Osteoblast (primary cell): ENCODE results near the gene ZBED4. TPM values are rescaled to one million over a fixed set of nuclear protein-coding genes. Genes with fewer than 3 reads are reported as not detected.

Experiments
- DNase-seq: peaks from one replicate; pipeline ENCODE4 v3.0.0; 2011; ENCODE audit warnings: low spot score, mixed read lengths; ENCODE audit not compliant: insufficient read length; ENCODE audit errors: missing footprints
- H2AFZ ChIP-seq: 2 replicates; pipeline ENCODE4 v1.6.0; 2011; ENCODE audit warnings: mild to moderate bottlenecking, low read length
- H3K27ac ChIP-seq: 2 replicates; pipeline ENCODE4 v1.5.1; 2011; ENCODE audit warnings: mild to moderate bottlenecking, low read depth, low read length, moderate library complexity
- H3K27me3 ChIP-seq: 2 replicates; pipeline ENCODE4 v1.6.0; 2012; ENCODE audit warnings: mild to moderate bottlenecking, control low read depth, inconsistent platforms, low read length, moderate library complexity; ENCODE audit not compliant: insufficient read depth
- H3K36me3 ChIP-seq: 2 replicates; pipeline ENCODE4 v1.5.1; 2011; ENCODE audit warnings: mild to moderate bottlenecking, low read length, control low read depth, moderate library complexity; ENCODE audit not compliant: insufficient read depth
- H3K4me1 ChIP-seq: 2 replicates; pipeline ENCODE4 v1.5.1; 2011; ENCODE audit warnings: mild to moderate bottlenecking, low read length, control low read depth, moderate library complexity; ENCODE audit not compliant: insufficient read depth
- H3K4me2 ChIP-seq: 2 replicates; pipeline ENCODE4 v1.6.0; 2011; ENCODE audit warnings: mild to moderate bottlenecking, low read length; ENCODE audit not compliant: insufficient read depth
- H3K4me3 ChIP-seq: fragments of 200-600 bp; sonication (generic); 3 replicates; pipeline ENCODE4 v1.5.1; 2012; ENCODE audit warnings: mild to moderate bottlenecking, low read length, inconsistent platforms; ENCODE audit not compliant: insufficient read depth
- H3K79me2 ChIP-seq: 2 replicates; pipeline ENCODE4 v1.6.0; 2012; ENCODE audit warnings: mild to moderate bottlenecking, low read length, control low read depth, inconsistent platforms; ENCODE audit not compliant: insufficient read depth
- H3K9me3 ChIP-seq: 2 replicates; pipeline ENCODE4 v1.5.1; 2011; ENCODE audit warnings: low read depth, low read length, control low read depth
- H4K20me1 ChIP-seq: 2 replicates; pipeline ENCODE4 v1.6.0; 2012; ENCODE audit warnings: mild to moderate bottlenecking, low read length, control low read depth; ENCODE audit not compliant: insufficient read depth
- total RNA-seq: library from RNA; depleted of rRNA; stranded (reverse); fragments of >200 nt; gene quantifications from 2 replicates; pipeline ENCODE4 v1.2.3, GENCODE V29; 2012
- TF ChIP-seq, protein P1 (sequence below): IDR thresholded peaks from 2 replicates; pipeline ENCODE4 v1.5.1; 2011; ENCODE audit warnings: mild to moderate bottlenecking, low read depth, low read length, moderate library complexity; ENCODE audit errors: extremely low read depth

The ZBED4 gene, protein sequence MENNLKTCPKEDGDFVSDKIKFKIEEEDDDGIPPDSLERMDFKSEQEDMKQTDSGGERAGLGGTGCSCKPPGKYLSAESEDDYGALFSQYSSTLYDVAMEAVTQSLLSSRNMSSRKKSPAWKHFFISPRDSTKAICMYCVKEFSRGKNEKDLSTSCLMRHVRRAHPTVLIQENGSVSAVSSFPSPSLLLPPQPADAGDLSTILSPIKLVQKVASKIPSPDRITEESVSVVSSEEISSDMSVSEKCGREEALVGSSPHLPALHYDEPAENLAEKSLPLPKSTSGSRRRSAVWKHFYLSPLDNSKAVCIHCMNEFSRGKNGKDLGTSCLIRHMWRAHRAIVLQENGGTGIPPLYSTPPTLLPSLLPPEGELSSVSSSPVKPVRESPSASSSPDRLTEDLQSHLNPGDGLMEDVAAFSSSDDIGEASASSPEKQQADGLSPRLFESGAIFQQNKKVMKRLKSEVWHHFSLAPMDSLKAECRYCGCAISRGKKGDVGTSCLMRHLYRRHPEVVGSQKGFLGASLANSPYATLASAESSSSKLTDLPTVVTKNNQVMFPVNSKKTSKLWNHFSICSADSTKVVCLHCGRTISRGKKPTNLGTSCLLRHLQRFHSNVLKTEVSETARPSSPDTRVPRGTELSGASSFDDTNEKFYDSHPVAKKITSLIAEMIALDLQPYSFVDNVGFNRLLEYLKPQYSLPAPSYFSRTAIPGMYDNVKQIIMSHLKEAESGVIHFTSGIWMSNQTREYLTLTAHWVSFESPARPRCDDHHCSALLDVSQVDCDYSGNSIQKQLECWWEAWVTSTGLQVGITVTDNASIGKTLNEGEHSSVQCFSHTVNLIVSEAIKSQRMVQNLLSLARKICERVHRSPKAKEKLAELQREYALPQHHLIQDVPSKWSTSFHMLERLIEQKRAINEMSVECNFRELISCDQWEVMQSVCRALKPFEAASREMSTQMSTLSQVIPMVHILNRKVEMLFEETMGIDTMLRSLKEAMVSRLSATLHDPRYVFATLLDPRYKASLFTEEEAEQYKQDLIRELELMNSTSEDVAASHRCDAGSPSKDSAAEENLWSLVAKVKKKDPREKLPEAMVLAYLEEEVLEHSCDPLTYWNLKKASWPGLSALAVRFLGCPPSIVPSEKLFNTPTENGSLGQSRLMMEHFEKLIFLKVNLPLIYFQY
- total RNA-seq = 8.0 and 8.3 TPM in 2 replicates

GRCh38 chr22:49852898-49853894 is at the start of gene ZBED4:
ZBED4 (plus strand) TSS chr22:49853844; CDS start chr22:49883663, 29,819 bp downstream.
- Histone ChIP-seq H3K9me3 (no peaks in the 10 kb centered on the region), H3K4me2 (peak within 1 kb of the TSS; percentile 99)

GRCh38 chr22:49807129-49807528 is 46.5 kb upstream of the ZBED4 start:
- no peak overlapping the region for H2AFZ ChIP-seq
- H4K20me1 ChIP-seq = peaks cover 77% of the 10 kb centered on the region
- H3K36me3 ChIP-seq = peaks cover 11% of the 10 kb centered on the region
- TF ChIP-seq, protein P1, sequence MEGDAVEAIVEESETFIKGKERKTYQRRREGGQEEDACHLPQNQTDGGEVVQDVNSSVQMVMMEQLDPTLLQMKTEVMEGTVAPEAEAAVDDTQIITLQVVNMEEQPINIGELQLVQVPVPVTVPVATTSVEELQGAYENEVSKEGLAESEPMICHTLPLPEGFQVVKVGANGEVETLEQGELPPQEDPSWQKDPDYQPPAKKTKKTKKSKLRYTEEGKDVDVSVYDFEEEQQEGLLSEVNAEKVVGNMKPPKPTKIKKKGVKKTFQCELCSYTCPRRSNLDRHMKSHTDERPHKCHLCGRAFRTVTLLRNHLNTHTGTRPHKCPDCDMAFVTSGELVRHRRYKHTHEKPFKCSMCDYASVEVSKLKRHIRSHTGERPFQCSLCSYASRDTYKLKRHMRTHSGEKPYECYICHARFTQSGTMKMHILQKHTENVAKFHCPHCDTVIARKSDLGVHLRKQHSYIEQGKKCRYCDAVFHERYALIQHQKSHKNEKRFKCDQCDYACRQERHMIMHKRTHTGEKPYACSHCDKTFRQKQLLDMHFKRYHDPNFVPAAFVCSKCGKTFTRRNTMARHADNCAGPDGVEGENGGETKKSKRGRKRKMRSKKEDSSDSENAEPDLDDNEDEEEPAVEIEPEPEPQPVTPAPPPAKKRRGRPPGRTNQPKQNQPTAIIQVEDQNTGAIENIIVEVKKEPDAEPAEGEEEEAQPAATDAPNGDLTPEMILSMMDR = no peak
- no peaks in the 10 kb centered on the region for H3K4me1 ChIP-seq
- no peaks in the 10 kb centered on the region for H3K9me3 ChIP-seq
- no peaks in the 10 kb centered on the region for H3K27me3 ChIP-seq
- peaks cover 97% of the 10 kb centered on the region for H3K79me2 ChIP-seq
- H3K4me3 ChIP-seq = no peak overlapping the region
- H3K4me2 ChIP-seq = no peak overlapping the region
- DNase-seq = no peak
- no peak overlapping the region for H3K27ac ChIP-seq

More at GRCh38 chr22:49852898-49853894, at the start of gene ZBED4:
- H3K4me1 ChIP-seq = peaks cover 10% of the 10 kb centered on the region
- peak within 1 kb of the TSS; percentile 79 for H3K27ac ChIP-seq
- TF ChIP-seq, protein P1 = no peak
- peak within 1 kb of the TSS; percentile 90 for H3K4me3 ChIP-seq
- H3K79me2 ChIP-seq = peaks cover 40% of the 10 kb centered on the region
- peaks cover 31% of the 10 kb centered on the region for H3K27me3 ChIP-seq
- peak; percentile 100 for DNase-seq
- peaks cover 3% of the 10 kb centered on the region for H3K36me3 ChIP-seq
- peak within 1 kb of the TSS; percentile 89 for H2AFZ ChIP-seq
- H4K20me1 ChIP-seq = peaks cover 31% of the 10 kb centered on the region

DNA sequence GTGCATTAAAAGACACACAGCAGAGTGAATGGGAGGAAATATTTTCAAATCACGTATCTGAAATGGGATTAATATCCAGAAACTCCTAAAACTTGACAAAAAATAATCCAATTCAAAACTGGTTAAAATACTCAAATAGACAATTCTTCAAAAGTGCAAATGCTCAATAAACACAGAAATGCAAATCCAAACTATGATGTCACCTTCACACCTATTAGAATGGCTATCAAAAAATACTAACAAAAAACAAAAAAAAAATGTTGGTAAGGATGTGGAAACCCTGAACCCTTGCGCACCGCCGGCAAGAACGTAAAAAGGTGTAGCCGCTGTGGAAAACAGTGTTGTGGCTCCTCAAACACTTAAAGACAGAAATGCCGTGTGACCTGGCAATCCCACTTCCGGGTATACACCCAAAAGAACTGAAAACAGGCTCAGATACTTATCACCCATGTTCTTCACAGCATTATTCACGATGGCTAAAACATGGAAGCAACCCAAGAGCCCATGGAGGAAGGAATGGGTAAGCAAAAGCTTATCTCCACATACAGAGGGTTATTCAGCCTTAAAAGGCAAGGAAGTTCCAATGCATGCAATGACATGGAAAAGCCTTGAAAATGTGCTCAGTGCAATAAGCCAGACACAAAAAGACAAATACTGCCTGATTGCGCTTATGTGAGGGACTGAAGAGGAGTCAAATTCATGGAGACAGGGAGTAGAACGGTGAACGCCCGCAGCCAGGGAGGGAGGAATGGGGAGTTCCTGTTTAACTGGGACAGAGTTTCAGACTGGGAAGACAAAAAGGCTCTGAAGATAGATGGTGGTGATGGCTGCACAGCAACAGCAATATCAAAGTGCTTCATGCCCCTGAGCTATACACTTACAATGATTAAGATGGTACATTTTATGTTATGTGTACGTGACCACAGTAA is 45.6 kb upstream of the ZBED4 start:
- H3K36me3 ChIP-seq = peaks cover 7% of the 10 kb centered on the region
- peak; percentile 45 for DNase-seq
- no peaks in the 10 kb centered on the region for H3K4me1 ChIP-seq
- H3K27me3 ChIP-seq = no peaks in the 10 kb centered on the region
- H3K79me2 ChIP-seq = peaks cover 100% of the 10 kb centered on the region
- H3K9me3 ChIP-seq = no peaks in the 10 kb centered on the region
- TF ChIP-seq, protein P1 = no peak
- no peak overlapping the region for H3K27ac ChIP-seq
- H3K4me2 ChIP-seq = no peak overlapping the region
- no peak overlapping the region for H3K4me3 ChIP-seq
- peaks cover 81% of the 10 kb centered on the region for H4K20me1 ChIP-seq
- no peak overlapping the region for H2AFZ ChIP-seq
